COLO829 (cell line): ENCODE measurements around the gene ATP6AP1.
"Not testable (repeated sequence)": the region's sequence is repeated elsewhere in the genome, so short reads cannot be mapped to it uniquely, and the experiment has no call there.

Source experiments
- DNase-seq: peaks from one replicate; pipeline ENCODE4 v3.0.0; 2012; ENCODE audit warnings: low spot score

ATP6AP1 gene

DNA sequence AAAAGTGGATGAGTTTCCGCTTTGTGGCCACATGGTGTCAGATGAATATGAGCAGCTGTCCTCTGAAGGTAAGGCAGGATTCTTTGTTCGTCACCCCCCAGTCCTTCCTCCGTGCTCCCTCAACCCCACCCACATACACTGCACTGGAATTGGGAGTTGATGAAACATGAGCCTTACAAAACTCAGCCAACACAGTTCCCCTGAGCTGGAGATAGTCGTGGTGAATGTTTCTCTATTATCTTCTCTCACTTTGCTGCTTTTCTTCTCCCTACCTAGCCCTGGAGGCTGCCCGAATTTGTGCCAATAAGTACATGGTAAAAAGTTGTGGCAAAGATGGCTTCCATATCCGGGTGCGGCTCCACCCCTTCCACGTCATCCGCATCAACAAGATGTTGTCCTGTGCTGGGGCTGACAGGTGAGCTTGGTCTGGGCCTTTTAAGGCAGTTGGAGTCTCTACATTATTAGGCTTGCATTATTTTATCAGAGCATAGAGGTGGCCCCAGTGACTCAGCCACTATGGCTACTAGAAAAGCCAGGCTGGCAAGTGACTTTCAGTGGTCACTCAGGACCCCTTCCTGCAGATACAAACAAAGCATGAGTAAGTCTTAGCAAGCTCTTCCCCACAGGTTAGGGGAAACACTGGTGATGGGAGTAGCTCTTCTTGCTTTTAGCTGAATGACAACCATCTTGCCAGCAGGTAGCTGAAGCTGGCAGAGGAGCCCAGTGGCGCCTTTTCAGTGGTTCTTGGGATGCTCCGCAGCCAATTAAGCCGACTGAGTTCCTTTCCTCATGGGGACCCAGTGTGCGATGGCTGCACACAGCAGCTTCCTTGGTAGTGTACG lies 28.7 kb upstream of the ATP6AP1 start:
- DNase-seq = no peak

DNA sequence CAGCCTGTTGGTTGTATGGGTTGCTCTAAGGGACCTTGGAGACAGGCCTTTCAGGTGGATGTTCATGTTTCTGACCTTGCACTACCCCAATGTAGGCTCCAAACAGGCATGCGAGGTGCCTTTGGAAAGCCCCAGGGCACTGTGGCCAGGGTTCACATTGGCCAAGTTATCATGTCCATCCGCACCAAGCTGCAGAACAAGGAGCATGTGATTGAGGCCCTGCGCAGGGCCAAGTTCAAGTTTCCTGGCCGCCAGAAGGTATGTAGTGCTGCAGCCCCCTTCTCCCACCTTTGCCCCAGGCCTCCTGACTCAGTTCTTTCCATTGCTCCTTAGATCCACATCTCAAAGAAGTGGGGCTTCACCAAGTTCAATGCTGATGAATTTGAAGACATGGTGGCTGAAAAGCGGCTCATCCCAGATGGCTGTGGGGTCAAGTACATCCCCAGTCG lies 28.1 kb upstream of the ATP6AP1 start:
- not testable (repeated sequence) for DNase-seq

DNA sequence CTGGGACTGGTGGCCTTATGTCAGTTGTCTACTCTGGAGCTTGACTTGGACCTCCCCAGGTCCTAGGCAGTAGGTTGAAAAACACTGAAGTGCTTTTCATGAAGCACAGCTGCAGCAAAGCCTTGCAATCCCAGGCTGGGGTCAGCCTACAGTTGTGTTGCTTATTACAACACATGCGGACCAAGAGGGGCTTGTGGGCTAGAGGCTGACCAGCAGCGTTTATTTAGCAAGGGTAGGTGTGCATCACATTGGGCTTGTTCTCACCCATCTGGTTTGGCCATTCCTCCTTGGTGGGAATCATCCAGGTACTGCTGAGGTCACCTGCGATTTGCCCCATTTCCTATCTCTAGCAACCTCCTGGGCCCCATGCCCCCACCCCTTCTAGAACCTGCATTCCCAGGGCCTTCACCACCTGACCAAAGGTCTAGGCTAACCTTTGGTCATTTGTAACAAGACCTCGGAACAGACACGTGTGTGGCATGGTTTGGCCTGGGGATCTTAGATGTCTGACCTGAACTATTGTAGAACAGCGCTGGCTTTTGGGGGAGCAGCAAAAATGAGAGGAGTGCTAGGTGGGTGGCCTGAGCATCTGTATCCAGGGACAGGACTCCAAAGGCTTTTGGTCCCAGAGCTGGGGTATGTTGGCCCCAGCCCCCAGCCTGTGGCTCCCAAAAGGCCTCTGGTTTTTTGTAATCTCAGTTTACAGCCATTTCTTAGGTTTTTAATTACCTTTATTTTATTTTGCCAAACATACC lies 27.3 kb upstream of the ATP6AP1 start:
- DNase-seq = no peak

DNA sequence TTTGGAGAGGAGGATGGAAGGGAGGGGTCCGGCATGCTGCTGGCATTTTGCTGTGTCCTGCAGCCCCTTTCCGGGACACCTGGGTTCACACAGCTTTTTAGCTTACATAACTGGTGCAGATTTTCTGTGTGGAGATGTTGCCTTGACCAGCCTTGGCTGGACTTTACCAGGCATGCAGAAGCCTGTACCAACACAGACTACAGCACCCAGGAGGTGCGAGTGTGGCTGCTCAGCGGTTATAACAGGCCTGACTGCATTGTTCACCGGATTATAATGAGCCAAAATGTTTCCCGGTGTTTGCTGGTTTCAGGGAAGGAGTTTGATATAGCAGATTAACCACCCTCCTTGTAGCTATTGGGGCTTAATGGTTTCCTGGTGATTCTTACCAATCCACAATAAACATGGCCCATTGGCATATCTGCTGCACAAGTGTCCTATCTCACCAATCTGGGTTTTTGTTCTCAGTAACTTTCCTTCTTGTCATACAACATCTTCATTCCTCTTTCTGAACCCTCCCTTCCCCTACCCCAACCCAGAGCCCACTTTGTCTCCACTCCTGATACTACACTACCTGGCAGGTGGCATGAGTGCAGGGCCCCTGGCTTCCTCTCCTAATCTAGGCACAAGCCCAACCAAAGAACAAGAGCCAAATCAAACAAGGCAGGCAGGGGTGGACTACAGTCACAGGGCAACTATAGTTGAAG lies 26.4 kb upstream of the ATP6AP1 start:
- DNase-seq = no peak

DNA sequence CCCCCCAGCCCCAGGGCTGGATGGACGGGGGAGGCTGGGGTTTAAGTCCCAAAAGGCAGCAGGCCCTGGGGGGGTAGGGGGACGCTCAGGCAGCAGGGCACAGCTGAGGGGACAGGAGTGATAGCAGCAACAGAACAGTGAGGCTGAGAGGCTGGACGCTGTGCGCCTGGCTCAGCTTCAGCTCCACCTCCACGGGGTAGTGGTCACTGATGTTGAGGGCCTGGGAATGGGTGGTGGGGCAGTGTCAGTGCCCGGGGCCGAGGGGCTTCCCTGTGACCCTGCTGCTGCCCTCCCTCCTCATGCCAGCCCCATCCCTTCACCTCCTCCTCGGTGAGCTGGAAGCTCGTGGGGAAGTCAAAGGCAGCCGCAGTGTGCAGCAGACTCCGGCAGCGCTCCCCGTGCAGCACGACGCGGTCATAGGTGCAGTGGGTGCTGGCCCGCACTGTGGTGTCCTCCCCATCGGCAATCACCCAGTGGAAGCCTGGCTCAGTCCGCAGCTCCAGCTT lies 25.8 kb upstream of the ATP6AP1 start:
- no peak for DNase-seq

DNA sequence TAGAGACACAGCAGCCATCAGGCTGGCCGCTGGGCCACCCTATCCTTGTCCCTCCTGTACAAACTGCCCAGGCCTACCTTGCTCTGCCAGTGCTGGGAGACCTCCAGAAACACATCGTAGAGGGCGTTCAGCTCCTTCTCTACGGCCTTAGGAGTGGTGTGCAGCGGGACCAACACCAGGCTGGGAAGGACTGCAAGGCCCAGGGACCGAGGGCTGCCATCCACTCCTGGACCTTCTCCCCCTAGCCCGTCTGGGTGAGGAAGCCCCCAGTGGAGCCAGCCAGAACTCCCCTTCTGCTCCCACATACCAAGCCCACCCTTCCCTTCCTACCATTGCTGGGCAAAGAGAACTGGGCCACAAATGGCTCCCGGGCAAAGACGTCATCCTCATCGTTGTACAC lies 25.3 kb upstream of the ATP6AP1 start:
- no peak for DNase-seq

DNA sequence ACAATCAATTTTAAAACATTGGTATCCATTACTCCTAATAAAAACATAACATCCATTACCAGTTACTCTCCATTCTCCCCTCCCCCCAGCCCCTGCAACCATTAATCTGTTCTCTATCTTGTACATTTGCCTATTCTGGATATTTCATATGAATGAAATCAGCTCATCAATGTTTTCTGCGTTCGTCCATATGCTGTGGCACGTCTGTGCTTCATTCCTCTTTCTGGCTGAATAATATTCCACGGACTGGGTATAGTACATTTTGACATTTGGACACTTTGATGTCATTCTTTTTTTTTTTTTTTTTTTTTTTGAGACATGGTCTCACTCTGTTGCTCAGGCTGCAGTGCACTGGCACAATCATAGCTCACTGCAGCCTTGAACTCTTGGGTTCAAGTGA lies 24.6 kb upstream of the ATP6AP1 start:
- DNase-seq = no peak

DNA sequence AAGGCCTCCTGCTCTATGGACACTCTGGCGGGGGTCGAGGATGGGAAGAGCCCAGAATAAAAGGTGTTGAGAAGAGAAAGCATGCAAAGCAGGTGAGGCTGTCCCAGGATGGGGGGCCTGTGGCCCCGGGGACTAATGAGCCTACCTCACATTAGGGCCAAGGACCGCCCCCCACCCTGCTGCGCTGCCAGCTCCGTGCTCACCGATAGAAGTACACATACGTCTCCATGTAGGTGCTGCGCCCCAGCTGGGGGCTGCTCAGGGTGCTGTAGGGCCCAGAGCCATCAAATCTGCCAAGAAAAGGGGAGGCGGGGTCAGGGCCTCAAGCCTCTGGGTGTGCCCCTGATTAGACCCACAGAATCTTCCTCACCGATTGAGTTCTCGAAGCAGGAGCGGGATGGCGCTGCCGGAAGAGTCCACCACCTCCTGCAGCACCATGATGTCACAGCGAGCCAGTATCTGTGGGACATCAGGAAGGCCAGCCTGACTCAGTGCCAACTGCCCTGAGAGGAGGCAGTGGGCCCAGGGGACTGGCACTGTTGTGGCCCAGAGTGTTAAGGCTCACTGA lies 23.8 kb upstream of the ATP6AP1 start:
- DNase-seq = no peak

DNA sequence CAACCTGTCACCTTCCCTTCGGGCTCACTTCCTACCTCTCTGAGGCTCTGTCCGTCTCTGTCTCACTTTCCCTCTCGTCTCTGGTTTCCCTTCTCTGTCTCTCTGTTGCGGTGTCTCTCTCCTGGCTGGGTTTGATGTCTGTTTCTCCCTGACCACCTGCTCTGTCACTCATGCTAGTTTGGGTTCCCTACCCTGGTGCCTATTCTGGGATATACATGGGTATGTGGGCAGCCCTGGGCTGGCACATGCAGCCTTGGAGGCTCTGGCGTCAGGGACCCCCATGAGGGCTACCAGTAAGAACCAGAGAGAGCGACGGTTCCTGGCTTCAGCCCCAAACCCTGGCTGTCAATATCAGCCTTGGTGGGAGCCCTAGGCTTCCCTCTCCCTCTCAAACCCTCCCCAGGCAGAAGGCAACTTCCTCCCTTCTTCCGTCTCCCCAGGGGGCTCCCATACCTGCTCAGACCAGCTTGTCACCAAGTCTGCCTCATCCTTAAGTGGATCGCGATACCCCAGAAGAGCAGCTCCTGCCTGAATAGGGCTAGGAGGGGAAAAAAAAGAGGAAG lies 19.7 kb upstream of the ATP6AP1 start:
- no peak for DNase-seq

DNA sequence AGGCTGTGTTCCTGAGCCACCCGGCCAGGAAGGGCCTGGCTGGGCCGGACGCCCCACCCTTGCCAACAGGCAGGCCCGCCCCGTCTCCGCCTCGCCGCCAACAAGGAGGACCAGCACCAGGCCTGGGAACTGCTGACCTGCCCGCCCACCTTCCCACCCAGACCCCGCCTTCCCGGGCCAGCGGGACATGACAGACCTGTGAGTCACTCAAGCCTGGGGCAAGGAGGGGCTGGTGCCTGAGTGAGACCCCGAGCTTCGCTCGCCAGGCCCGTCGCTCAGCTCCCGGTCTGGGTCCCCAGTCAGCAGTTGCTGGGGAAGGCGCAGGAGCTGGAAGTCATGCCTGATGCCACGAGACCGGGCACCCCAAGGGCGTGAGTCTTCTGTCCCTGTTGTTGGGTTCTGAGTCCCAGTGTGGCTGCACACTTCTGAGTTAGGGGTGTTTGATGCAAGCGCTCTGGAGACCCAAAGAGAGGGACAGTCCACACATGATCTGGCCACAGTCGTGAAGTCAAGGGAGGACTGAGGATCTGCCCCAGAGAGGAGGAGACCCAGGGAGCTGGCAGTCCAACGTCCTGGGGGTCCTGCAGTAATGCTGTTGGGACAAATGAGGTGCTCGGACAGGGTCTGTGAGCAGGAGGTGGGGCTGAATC lies 19.1 kb upstream of the ATP6AP1 start, which contains the start of gene DNASE1L1:
Gene DNASE1L1, minus strand, starts transcription at position 33 of the 650 bp plus-strand sequence. CDS start 3,686 bp downstream, outside the sequence.
- DNase-seq = peak; percentile 69

DNA sequence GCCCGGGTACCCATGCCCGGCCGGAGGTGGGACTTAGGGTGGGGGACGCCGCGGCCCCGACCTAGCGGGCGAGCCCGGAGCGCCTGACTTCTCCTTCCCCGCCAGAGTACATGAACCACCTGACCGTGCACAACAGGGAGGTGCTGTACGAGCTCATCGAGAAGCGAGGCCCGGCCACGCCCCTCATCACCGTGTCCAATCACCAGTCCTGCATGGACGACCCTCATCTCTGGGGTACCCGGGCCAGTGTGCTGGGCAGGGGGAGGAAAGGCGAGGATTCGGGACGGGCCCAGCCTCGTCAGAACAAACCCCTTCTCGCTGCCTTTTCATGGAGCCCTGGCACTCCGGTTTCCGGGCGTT lies 16.5 kb upstream of the ATP6AP1 start:
- DNase-seq = peak; percentile 60

DNA sequence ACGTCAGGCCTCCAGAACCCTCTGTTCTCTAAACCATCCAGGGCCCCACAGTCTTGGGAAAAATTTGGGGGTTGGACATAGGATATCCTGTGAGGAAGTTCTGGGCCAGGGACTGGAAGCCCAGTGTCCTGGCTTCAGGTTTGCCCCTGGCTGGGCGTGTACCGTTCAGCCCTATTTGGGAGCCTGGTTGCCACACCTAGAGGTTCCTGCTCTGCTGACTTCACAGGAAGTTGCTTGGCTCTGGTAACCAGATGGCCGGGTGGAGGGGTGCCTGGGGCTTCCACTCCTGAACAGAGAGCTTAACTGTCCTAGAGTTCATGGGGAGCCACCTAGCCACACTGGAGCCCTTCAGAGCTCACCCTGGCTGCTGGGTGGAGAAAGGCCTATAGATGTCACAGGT lies 16.0 kb upstream of the ATP6AP1 start:
- no peak for DNase-seq

DNA sequence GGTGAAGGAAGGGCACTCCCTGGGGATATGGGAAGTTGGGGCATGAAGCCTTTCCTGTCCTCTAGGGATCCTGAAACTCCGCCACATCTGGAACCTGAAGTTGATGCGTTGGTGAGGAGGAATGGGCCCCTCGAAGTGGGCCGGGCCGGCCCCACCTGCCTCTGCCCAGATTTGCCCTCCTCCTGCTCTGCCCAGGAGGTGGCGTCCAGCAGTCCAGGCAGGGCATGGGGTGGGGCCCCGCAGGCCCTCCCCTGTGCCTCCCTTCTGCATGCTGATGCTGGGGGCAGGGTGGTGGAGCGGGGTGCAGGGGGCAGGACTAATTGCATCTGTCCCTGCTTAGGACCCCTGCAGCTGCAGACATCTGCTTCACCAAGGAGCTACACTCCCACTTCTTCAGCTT lies 15.3 kb upstream of the ATP6AP1 start:
- no peak for DNase-seq

DNA sequence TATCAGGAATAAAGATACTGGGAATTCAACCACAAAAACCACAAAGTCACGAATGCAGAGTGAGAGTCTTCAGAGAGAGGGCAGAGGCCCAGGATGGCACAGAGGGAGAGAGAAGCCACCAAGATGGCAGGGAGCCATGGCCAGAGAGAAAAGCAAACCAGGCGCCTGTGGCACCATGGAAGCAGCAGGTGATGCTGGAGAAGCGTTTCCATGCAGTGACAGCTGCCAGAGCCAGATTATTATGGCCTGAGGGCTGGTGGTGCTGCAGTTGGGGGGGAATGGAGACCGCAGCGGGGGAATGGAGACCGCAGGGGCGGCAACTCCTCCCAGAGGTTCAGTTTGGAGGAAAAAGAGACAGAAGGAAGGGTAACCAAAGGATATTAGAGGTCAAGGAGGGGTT lies 11.3 kb upstream of the ATP6AP1 start:
- DNase-seq = no peak

DNA sequence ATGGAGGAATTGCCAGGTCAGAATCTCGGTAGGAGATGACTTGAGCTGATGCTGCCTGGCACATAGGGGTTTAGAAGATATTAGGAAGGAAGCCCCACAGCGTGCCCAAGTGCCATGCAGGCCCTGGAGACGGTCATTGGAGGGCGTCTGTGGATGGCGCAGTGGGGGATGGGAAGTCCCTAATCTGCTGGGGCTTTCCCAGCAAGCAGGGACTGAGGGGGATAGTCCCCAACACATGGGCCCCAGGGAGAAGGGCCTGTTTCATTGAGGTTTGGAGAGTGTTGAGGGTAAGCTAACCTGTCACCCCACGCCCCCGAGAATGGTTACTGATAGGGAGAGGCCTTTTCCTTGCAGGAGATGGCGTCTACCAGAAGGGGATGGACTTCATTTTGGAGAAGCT lies 9.3 kb upstream of the ATP6AP1 start:
- DNase-seq = no peak

DNA sequence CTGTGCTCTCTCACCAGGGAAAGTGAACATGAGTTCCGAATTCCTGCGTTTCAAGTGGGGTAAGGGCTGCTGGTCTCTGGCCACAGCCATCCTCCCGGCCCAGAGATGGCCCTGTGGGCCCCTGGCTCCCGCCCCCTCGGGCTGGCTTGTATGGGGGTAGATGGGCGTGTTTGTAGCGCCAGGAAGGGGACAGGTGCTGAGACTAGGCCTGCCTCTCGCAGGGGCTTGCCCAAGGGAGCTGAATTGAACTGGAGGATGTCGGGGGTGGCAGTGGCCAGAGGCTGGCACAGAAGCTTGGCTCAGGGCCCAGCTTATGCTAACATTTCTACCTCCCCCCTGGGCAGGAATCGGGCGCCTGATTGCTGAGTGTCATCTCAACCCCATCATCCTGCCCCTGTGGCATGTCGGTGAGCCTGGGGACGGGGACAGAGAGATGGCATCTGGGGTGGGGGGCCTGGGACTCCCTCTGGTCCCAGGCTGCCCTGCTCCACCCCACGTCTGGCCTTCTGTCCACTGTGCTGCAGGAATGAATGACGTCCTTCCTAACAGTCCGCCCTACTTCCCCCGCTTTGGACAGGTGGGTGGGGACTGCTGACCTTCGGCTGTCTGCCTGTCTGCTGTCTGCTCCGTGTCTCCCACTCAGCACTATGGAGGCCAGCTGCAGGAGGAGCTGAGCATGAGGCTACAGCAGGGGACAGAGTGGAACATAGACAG lies 8.6 kb upstream of the ATP6AP1 start:
- DNase-seq = no peak

DNA sequence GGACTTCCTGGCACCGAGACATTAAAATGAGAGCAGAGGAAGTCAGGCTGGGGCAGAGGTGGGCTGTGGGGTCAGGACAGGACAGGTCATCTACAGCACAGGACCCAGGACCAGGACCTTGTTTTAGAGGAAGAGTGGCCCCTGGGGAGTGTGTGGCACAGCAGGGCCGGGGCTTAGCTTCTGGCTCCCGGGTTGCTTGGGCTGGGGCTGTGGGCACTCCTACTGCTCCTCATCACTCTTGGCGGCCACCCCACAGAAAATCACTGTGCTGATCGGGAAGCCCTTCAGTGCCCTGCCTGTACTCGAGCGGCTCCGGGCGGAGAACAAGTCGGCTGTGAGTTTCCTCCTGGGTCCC lies 8.1 kb upstream of the ATP6AP1 start:
- no peak for DNase-seq

DNA sequence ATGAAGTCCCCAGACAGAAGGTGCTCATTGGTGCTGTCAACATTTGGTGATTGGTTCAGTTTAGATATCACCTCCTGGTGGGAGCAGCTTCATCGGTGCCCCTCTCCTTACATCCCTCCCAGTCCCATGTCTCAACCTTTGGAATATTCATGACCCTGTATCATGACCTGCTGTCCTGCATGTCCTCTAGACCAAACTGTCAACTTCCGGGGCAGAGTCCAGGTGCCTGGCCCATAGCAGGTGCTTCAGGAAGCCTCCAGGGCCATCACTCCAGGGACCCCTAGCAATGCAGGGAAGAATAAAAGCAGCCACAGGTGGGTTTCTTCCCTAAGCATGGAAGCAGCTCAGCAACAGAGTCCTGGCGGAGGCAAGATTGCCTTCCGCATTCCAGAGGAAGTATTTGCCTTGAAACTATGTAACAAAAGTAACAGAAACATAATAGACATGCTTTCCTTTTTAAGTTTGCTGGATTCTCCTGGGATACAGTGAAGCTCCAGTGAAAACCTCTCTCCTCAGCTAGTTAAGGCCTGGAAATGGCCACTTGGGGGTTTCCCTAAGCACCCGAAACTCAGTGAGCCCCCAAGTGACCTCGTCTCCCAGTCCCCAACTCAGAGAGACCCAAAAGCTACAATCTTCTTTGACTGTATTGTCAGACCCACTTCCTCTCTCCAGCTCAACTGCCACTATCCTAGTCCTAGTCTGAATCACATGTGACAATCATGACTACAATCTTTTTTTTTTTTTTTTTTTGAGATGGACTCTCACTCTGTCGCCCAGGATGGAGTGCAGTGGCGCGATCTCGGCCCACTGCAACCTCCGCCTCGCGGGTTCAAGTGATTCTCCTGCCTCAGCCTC lies 1.3 kb upstream of the ATP6AP1 start:
- DNase-seq = no peak

DNA sequence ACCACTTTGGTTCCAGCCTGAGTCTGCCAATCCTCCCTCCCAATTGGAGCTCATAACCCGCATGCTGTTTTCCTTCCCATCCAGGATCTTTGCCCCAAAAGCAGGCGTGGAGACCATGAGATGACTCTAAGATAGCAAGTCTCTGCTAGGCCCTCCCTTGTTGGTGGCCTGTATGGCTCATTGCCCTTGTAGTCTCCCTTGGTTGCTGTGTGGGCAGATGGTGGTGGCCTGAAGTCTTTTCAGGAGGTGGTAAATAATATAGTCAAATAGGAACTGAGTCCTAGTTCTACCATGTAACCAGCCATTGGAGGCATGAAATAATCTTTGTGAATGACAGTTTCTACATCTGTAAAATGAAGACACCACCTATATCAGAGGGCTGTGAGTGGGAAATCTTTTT lies 1.2 kb downstream of the ATP6AP1 start:
- DNase-seq = no peak

DNA sequence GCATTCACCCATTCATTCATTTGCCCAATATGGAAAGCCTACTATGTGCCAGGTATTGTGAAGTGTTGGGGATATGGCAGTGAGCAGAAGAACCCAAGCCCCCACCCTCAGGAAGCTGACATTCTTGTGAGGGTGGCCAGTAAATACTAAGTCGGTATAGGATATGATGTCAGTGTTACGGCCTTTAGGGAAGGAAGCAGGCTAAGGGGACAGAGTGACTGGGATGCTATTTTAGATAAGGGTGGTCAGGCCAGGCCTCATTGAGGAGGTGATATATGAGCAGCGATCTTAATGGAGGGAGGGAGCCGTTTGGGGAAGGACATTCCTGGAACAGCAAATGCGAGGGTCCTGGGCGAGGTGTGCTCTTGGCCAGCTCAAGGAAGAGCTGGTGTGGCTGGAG lies 2.0 kb downstream of the ATP6AP1 start:
- DNase-seq = no peak
